ENCODE data around the gene KRT15.

Gene KRT15

DNA sequence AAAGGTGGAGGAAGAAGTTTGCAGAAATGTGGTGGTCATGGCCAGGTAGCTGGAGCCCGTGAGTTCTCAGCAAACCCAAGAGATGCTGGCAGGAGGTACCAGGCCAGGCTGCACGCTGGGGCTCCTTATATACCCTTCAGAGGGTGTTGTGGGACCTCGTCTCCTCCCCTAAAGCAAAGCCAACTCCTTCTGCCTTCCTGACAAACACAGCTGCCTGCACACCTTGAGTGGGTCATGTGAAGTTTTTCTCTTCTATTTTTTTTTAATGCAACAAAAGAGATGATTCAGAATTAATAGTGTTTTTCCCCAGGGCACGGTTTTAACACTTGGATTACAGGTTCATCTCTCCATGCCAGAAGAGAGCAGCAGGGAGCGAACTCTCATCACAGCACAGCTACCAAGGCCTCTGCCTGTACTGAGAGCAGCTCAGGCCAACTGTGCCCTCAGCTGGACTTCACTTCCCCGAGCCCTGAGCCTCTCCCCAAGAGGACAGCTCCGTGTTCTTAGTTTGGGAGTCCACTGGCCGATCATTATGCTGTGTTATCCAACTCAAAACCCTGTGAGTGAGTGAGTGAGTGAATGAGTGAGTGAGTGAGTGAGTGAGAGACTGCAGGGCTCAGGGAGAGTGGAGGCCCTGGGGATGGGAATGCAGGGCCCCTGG, at the start of gene KRT15:
TSS of gene KRT15 (minus strand) at position 102 of the 661 bp plus-strand sequence. CDS start at position 39, 63 bp downstream.
- DNase-seq: peak; percentile 31

DNA sequence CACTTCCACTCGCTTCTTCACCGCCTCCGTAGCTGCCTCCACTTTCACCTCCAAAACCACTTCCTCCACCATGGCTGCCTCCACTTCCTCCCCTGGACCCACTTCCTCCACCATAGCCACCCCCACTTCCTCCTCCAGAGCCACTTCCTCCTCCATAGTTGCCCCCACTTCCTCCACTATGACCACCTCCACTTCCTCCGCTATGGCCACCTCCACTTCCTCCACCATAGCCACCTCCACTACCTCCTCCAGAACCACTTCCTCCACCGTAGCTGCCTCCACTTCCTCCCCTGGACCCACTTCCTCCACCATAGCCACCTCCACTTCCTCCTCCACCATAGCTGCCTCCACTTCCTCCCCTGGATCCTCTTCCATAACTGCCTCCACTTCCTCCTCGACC, 48.6 kb upstream of the KRT15 start:
- no peak for DNase-seq

DNA sequence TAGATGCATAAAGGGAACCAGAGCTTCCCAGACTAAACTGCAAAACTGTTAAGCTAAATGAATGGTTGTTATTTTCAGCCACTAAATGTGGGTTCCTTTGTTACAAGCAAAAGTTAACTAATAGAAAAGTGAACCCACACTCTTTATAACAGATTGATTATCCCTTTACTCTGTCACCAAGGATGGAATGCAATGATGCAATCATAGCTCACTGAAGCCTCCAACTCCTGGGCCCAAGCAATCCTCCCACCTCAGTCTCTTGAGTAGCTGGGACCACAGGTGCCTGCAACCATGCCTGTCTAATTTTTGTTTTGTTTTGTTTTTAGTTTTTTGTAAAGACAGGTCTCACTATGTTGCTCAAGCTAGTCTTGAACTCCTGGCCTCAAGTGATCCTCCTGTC, 46.6 kb upstream of the KRT15 start:
- no peak for DNase-seq

DNA sequence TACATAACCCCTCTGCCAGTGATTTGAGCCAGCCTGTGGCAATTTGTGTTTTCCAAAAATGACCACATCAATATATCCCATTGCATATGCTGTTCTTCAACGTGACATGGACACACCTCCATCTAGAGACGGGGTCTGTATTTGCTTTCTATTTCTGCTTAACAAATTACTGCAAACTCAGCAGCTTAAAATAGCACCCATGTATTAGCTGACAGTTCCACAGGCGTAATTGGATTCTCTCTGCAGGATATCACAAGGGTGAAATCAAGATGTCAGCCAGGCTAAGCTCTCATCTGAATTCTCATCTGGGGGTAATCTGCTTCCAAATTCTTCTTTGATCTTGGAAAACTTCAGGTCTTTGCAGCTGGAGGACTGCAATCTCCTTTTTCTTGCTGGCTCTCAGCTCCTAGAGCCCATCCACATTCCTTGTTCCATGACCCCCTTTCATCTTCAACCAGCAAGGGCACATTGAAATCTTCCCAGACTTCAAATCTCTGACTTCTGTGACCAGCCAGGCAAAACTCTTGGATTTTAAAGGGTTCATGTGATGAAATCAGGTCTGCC, 45.0 kb upstream of the KRT15 start:
- no peak for DNase-seq

DNA sequence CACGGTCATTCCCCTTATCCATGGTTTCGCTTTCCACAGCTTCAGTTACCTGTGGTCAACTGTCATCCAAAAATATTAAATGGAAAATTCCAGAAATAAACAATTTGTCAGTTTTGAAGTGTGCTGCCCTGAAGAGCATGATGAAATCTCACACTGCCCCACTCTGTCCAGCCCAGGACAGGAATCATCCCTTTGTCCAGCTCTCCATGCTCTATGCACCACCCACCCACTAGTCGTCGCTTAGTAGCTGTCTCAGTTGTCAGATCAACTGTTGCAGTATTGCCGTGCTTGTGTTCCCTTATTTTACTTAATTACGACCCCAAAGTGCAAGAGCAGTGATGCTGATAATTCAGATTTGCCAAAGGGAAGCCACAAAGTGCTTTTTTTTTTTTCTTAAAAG, 42.9 kb upstream of the KRT15 start:
- no peak for DNase-seq

DNA sequence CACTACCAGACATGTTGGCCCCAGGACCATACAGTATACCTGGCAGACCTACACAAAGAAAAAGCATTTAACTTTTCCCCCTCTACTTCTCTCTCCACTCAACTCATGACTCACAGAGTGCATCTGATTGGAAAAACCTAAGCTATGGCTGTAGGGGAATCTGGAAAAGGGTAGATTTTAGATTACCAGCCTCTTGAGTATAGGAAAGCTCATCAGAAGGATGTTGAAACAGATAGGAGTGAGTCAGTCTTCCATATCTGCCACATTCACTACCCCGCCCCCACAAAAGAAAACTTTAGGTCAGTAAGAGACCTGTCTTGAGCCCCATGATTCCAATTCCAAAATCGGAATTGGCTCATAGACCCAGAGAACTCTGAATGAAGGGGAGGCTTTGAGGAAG, 40.9 kb upstream of the KRT15 start:
- no peak for DNase-seq

DNA sequence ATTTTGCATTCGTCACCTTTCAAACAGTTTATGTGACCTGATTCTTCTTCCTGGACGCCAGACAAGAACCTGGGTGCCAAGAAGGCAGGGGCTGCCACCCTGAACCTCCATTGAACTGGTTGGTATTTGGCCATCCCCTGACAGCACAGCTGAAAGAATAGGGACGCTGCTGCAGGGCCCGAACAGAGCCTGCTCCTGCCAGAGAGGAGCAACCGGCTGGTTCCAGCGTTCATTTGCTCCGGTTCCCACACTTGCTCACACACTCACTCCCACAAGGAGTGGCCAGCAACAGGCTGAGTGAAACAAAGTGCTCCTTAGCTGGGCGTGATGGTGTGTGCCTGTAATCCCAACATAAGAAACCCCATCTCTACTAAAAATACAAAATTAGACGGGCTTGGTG, 38.2 kb upstream of the KRT15 start:
- DNase-seq: no peak

DNA sequence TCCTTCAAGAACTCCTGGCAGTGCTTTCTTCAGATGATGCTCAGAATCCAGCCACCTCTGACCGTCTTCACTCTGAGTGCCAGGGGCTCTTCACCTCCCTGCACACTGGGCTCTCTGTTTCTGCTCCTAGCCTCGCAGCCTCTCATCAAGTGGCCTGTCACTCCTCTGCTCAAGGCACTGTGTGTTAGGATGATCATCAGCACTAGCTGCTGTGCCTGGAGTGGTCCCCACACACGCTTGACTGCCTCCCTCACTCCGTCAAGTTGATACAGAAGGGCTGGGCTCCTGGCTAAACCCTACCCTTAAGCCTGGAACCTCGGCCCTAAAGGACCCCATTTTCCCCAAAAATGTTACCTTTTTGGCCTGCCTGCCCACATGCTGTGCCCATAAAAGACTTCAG, 37.6 kb upstream of the KRT15 start:
- no peak for DNase-seq

DNA sequence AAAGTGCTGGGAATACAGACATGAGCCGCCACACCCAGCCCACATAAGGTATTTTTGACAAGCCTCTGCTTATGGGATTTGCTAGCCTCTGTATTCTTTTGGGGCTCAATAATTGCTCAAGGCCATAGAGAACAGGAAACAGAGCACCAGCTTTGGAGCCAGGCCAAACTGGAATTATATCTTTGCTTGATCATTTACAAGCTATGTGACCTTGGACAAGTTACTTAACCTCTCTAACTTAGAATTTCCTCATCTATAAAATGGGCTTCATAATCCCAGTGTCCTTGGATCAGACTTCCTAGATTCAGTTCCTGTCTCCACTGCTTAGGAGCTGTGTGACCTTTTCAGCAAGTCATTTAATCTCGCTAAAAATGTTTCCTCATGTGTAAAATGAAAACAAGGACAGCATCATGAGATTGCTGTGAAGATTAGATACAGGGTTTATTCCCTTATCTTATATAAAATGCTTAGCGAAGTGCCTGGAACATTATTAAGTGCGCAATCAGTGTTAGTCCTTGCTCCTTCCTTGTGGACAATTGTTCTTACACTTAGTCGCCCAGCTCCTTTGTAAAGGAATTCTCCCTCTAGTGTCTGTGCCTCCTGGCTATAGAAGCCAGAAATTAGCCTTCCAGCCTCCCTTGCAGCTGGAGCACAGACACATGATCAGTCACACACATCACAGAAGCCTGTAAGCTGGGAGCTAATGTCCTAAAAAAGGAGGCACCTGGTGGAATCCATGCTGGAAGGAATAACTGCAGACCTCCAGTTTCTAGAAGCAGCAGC, 36.6 kb upstream of the KRT15 start:
- DNase-seq: no peak

DNA sequence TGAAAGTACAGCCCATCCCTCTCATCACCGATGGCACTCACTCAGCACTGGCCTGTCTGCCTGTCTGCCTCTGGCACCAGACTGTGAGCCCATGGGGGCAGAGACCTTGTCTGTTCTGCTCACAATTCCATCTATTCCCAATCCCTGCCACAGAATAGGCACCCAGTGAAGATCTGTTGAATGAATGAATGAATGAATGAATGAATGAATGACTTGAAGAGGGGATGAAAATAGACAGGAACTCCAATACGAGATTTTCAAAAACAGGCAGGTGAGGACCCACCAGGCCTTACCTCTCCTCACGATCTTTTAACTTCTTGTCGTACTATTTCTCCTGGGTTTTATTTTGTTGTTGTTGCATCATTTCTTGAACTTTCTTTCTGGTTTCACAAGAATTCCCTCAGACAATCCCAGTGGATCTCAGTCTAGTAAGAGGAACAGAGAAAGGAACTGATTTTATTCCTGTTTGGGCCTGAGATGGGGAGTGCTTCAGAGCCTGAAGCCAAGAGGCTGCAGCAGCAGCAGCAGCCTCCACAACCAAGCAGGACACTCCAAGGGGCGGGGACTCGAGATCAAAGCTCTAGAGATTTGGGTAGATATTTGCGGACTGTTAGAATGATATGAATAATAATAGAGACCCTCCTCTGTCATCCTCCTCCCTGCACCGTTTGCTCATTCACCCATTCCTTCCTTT, 35.4 kb upstream of the KRT15 start:
- no peak for DNase-seq

DNA sequence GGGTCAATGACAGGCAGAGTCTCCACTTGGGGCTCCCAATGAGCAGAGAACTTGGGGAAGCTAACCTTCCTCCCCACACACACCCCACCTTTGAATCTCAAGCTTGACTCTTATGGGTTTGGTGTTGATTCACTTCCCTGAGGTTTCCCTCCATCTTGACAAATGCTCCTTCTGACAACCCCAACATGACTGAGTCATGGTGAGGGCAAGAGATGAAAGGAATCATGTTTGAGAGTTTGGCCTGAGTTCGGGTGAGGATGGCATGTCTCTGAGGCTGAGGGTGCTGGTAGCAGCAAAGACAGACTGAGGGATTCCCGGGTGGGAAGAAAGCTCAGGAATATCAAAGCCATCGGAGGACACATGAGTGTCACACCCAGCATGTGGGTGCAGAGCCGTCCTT, 34.5 kb upstream of the KRT15 start:
- DNase-seq: no peak

DNA sequence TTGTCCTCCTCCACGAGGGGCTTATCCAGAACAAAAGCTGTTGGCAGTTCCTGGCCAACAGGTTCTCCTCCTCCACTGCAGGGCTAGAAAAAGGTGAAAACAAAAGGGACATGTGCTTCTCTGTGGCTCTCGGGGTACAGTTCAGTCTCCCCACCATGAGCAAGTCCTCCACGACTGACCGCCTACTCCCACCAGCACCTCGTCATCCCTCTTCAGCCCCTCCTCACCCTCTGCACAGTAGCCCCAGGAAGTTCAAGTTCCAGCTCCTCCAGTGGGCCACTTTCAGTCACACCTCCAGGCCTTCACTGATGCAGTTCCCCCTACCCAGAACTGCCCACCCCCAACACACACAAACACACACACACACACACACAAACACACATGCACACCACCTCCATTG, 33.8 kb upstream of the KRT15 start:
- DNase-seq: no peak

DNA sequence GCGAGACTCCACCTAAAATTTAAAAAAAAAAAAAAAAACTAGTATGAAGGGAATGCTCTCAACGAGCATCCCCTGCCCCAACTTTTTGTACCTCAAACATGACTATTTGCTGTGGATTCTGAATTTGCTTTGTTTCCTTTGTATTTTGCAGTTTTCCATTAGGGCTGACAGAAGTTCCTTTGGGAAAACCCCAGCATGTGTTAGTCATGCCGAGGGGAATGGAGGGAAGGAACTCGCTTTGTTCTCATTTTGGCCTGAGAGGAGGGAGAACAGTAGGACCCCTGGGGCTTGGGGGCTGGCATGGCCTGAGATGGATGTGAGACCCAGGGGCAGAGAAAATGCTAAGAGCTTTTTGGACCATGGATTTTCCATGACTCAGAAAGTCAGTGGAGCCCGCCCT, 32.7 kb upstream of the KRT15 start:
- no peak for DNase-seq

DNA sequence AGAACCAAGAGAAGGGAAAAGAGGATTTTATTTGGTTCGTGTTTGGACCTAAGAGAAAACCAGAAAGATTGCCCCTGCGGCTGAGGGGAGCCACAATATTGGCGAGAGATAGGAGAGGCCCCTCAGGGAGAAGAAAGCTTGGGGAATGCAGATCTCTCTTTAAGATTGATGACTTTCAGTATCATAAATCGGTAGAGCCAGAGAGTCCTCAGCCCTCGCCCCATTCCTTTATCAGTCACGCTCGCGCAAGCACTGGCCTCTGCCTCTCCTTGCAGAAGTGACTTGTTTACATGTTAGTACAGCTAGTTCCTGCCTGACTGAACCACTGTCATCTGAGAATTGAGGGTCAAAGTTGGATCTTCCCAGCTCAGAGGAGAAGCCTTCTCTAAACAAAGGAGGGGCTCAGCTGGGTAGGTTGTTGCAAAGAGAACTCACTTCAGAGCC, 30.9 kb upstream of the KRT15 start:
- no peak for DNase-seq

DNA sequence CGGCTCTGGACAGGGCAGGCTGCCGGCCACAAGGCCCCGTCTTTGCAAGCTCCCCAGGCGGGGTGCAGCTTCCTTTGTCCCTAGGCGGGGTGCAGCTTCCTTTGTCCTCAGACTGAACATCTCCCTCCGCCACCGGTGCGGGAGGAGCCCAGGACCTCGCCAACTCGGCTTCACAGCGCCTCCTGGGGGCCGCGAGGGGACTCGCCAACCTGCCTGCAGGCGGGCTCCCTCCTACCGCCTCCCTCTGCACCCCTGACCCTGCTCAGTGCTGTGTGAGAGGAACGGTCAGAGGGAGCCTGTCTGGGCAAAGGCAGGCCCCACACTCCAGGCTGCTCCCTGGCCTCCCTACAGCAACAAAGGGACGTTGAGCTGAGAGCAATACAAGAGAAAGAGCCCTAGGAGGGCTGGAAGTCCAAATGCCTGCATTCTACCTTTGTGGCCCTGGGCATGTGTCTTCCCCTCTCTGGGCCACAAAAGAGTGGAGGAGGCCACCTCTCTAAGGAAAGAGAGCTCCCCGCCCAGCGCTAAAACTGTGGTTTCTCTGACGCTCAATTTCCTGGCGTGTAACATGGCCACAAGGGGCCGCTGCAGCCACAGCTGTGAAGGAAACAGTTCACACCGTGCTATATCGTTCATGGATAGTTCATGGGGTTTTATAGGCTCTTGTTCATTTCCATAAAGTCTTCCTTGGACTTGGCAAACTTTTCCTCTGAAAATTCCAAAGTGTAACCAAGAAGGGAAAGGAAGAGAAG, 30.3 kb upstream of the KRT15 start:
- peak; percentile 9 for DNase-seq

DNA sequence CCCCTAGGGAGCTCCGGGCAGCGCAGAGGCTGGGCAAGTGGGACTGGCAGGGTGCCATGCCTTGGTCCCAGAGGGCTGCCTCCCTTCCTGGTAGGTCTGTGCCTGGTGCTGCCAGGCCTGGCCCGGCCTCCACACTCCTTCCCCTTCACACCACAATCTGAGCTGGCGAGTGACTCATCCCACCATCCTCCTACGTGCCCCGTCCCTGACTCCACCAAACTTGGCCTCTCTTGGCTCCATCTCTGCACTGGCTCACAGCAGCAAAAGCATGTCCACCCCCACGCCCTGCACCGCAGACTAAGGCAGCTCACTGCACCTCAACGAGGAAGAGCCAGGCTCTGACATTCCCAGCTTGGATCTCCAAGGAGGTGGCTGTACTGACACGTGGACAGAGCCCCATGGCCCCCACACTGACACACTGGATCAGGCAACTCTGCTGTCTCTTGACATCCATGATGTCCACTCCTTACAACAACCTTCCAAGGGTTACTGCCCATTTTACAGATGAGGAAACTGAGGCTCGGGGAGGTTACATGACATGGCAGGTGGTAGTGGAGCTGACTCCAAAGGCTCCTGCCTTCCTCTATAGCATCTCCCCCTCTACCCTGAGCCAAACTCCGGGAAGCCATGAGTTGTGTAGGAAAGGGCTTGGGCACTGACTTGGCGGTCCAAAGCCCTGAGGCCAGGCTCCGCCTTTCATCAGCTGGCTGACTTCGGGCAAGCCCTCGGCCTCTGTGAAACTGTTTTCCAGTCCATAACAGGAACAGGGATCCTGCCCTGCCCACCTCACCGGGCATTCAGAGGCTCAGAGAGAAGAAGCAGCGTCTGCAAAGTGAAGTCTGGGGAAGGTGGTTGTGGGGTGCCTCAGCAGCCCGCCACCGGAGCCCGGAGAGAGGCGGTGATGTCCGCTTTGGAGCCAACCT, 29.5 kb upstream of the KRT15 start:
- DNase-seq: peak; percentile 11

DNA sequence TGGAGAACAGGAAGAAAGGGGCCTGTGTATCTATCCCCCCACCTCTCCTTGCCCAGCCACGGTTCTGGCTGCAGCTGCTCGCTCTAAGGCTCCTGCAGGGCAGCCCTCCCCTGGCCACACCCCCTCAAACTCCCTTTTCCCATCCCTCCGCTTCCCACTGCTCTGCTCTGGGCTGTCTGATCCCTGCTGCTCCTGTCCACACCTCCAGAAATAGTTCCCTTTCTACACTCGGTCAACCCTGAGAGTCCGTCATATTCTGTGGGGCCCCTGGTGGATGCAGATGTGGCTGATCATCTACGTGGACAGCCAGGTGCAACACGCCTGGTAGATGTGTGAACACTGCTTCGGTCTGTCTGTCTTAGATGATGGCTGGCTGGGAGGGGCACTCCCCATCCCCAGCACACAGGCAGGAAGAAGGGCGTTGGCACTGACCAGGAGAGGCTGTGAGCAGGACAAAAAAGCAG, 28.7 kb upstream of the KRT15 start:
- DNase-seq: no peak

DNA sequence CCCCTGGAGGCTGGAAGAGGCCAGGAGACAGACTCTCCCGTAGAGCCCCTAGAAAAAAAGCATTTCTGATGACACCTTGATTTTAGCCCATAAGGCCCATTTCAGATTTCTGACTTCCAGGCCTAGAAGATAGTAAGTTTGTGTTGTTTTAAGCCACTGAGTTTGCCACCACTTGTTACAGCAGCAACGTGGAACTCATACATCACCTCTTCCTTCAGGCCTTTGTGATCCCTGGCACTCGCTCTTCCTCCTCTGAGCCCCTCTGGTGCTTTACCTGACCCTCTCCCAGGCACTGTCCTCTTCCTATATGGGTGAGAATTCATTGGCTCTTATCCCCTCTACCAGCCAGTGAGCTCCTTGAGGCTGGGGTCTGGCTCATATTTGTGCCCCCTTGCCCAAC, 28.1 kb upstream of the KRT15 start:
- no peak for DNase-seq

DNA sequence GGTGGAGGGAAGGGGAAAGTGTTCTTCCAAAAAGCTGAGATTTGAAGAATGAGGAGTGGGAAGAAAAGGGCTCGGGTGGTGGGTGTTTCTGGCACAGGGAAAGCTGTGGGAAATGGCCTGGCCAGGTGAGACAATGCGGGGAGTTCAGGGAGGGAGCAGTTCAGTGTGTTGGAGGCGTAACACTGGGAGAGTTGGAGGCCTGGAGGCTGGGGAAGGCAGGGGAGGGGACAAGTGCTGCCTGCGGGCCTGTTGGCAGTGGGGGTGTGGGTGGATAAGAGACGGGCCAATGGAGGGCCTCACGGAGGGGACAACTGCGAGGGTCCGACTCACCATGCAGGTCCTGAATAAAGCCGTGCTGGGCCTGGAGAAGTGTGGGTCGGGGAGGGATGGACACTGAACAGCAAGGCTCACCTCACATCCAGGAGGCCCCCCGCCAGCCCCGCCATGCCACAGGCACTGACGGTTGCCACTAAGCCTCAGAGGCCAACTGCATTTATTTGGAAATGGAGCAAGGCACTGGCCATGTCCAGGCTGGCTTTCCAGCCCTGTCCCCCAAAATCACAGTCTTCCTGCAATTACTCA, 27.2 kb upstream of the KRT15 start:
- DNase-seq: no peak

DNA sequence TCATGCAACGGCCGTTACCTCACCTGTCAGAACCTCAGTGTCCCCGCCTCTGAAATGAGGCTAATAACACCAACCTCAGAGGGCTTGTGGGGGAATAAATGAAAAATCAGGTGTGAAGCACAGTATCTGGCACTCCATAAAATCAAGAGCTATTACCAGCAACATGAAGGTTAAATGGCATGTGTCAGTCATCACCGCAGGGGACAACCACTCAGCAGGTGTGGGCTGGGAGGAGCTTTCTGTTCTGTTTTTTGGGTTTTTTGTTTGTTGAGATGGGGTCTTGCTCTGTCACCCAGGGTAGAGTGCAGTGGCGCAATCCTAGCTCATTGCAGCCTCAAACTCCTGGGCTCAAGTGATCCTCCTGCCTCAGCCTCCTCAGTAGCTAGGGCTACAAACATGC, 26.2 kb upstream of the KRT15 start:
- DNase-seq: no peak

DNA sequence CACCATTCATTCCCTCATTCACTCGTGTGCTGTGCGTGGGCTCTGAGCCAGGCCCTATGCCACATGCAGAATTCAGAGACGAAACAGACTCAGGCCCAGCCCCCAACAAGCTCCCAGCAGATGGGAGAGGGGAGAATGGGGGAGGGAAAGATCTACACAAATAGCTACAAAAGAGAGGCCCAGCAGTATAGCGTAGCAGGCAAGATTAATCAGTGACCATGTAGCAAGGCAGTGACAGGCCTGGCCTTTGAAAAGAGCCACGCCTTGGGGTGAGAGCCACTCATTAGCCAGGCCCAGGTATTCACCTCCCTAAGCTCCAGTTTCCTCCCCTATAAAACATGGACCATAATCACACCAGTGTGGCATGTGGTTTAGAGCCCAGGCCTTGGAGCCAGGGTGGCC, 25.8 kb upstream of the KRT15 start:
- peak; percentile 17 for DNase-seq

Measured in NCI-H446 treated with DMSO at 0.1 percent for 48 hours (cell line).